Stimulated activated CD8-positive, alpha-beta memory T cell treated with anti-CD3 and anti-CD28 coated beads, Interleukin-12 subunit alpha, Interleukin-12 subunit beta, amount 100 ng/mL, for 1 hour (primary cell): ENCODE data around the gene EDC4.
A peak's percentile ranks its signal among the peaks of the same experiment; 100 is the strongest.
"Not testable (repeated sequence)": the region's sequence is repeated elsewhere in the genome, so short reads cannot be mapped to it uniquely, and the experiment has no call there.

Source experiments
- DNase-seq: peaks from one replicate; pipeline ENCODE4 v3.0.0-alpha.2; 2020; ENCODE audit warnings: low read depth

Gene EDC4, protein sequence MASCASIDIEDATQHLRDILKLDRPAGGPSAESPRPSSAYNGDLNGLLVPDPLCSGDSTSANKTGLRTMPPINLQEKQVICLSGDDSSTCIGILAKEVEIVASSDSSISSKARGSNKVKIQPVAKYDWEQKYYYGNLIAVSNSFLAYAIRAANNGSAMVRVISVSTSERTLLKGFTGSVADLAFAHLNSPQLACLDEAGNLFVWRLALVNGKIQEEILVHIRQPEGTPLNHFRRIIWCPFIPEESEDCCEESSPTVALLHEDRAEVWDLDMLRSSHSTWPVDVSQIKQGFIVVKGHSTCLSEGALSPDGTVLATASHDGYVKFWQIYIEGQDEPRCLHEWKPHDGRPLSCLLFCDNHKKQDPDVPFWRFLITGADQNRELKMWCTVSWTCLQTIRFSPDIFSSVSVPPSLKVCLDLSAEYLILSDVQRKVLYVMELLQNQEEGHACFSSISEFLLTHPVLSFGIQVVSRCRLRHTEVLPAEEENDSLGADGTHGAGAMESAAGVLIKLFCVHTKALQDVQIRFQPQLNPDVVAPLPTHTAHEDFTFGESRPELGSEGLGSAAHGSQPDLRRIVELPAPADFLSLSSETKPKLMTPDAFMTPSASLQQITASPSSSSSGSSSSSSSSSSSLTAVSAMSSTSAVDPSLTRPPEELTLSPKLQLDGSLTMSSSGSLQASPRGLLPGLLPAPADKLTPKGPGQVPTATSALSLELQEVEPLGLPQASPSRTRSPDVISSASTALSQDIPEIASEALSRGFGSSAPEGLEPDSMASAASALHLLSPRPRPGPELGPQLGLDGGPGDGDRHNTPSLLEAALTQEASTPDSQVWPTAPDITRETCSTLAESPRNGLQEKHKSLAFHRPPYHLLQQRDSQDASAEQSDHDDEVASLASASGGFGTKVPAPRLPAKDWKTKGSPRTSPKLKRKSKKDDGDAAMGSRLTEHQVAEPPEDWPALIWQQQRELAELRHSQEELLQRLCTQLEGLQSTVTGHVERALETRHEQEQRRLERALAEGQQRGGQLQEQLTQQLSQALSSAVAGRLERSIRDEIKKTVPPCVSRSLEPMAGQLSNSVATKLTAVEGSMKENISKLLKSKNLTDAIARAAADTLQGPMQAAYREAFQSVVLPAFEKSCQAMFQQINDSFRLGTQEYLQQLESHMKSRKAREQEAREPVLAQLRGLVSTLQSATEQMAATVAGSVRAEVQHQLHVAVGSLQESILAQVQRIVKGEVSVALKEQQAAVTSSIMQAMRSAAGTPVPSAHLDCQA (N-terminal part only)

DNA sequence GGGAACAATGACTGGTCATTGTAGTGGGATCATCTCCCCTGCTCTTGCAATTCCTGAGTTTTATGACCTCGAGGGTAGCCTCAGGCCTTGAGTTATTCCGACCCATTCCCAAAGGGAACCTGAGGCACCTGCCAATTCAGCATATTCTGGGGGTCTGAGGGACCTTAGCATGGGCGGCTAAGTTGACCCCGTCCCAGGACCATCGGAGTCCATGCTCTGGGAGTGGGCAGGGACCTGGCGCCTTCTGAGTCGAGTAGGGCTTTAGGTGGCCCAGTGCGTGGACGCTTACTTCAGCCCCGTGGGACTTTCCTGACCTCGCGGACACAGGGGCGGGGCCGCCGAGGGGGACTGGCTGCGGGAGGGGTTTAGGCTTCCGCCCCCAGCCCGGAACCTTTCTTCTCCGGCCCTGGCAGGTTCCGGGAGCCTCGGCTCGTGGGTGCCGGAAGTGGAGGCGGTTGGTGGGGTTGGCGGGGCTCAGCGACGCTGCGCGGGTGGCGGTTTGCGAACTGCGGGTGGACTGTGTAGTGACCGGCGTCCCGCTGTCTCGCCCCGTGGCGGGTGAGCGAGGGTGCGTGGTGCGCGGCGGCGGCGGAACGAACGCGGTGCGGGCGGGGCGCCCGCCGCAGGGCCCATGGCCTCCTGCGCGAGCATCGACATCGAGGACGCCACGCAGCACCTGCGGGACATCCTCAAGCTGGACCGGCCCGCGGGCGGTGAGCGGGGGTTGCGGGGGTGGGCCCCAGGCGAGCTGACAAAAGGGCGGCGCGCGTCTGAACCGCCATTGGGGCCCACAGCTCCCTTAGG is at the start of gene EDC4:
Gene EDC4, plus strand, starts transcription at position 422 of the 804 bp plus-strand sequence. Its CDS starts 210 bp downstream, at position 632.
- peak; percentile 79 for DNase-seq

DNA sequence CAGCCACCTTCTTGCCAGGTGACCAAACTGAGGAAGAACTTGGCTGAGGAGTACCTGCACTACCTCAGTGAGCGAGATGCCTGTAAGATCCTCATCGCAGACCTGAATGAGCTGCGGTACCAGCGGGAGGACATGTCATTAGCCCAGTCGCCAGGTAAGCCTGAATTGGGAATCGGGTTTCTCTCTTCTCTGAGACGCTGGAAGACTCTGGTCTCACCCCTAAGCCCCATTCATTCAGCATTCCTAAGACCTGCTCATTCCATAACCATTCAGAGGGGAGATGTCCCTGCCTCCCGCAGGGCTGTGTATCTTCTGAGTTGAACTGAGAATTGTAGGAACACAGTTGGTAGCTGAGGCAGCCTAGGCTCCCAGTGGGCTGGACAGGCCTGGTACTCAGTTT is 47.7 kb upstream of the EDC4 start:
- DNase-seq, result no peak

DNA sequence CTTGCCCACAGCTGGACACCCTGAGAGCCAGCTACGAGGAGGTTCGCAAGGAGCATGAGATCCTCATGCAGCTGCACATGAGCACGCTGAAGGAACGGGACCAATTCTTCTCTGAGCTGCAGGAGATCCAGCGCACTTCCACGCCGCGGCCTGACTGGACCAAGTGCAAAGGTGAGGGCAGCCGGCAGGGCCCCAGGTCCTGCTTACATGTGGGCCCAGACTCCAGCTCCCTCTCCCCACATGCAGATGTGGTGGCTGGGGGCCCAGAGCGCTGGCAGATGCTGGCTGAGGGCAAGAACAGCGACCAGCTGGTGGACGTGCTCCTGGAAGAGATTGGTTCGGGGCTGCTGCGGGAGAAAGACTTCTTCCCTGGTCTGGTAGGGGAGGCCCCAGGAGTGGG is 46.9 kb upstream of the EDC4 start:
- DNase-seq, result no peak

DNA sequence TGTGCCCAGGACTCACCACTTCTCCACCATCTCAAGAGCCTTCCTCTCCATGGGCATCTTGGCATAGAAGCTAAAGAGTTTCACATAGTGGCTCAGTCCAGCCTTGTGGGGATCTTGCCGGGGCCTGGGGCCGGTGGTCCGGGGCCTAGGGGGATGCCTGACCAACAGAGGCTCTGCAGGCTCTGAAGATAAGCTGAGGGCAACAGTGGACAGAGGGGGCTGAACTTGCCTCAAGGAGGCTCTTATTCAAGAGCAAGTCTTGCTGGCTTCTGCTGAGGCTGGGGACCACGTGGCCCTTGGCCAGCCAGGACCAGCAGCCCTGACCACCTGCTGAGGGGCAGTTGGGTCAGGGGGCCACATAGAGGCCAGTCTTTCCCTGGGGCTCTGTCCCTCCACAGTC is 44.2 kb upstream of the EDC4 start:
- no peak for DNase-seq

DNA sequence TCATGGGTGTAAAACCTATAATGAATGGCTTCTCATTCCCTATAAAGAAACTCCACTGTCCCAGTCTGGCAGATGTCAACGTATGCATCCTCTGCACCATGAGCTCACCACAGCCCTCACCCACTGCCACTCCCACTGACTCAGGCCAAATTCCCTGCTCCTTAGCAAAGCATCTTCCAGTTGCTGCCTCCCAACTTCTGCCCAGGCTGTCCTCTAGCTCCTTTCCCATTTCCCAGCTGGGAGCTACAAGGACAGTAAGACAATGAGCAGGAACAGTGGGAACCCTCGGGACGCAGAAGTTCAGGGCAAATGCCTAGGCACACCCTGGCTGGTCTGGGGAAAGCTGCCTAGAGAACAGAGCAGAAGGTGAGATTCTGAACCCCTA is 39.8 kb upstream of the EDC4 start:
- no peak for DNase-seq

DNA sequence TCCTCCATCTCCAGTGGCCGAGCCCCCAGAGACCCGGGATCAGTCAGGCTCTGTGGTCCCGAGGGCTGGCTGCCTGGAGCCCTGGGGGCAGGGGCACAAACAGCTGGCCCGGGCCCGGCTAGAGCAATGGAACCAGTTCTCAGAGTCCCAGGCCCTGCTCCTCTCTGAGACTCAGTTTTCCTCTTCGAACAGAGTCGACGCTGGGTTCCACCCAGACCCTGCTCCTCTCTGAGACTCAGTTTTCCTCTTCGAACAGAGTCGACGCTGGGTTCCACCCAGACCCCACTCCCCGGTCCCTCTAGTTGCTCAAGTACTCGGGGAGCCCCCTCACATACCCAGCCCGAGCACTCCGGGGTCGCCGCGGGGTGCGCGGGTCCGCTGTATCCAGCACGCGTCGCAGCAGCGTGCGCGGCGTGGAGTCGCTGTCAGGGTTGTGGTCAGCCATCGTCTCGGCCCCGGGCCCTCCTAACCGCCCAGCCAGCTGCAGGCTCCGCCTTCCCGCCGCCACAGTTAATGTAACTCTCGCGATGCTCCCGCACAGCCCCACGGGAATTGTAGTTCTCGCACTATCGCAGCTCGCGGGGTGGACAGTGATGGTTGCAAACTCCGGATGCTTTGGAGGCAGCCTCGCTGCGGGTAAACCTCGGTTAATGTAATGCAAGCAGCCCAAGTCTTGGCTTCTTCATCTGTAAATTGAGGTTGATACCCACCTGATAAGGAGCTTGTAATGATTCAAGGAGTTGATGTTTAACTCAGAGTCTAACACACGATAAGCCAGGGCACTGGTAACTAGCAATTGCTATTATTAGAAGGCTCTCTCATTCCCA is 39.2 kb upstream of the EDC4 start:
- peak; percentile 86 for DNase-seq

DNA sequence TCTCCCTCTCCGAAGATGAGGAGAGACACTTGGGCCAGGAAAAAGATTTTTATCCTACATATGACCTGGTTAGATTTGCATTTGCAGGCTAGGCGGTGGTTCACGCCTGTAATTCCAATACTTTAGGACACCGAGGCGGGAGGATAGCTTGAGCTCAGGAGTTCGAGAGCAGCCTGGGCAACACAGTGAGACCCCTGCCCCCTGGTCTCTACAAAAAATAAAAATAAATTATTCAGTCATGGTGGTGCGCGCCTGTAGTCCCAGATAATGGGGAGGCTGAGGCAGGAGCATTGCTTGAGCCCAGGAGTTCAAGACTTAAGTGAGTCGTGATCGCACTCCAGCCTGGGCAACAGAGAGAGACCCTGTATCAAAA is 38.6 kb upstream of the EDC4 start:
- no peak for DNase-seq

DNA sequence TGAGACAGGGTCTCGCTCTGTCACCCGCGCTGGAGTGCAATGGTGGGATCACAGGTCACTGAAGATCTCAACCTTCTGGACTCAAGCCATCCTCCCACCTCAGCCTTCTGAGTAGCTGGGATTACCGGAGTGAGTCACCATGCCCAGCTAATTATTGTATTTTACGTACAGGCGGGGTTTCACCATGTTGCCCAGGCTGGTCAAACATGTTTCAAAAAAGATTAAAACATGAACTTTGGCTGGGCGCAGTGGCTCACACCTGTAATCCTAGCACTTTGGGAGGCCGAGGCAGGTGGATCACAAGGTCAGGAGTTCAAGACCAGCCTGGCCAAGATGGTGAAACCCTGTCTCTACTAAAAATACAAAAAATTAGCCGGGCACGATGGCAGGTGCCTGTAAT is 35.7 kb upstream of the EDC4 start:
- not testable (repeated sequence) for DNase-seq

DNA sequence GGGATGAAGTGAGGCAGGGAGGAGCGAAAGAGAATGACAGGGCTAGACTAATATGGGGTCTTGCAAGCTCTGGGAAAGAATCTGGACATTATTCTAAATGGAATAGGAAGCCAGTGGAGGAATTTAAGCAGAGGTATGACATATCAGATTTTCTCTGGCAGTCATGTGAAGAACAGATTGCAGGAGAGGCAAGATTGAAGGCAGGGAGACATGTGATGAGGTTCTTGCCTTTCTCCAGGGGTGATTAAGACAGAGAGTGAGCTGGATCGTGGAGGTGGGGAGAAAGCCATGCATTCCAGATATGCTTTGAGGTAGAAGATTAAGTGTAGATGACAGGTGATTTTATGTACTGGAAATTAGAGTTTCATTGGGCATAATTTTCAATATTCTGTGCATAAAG is 35.0 kb upstream of the EDC4 start:
- no peak for DNase-seq

DNA sequence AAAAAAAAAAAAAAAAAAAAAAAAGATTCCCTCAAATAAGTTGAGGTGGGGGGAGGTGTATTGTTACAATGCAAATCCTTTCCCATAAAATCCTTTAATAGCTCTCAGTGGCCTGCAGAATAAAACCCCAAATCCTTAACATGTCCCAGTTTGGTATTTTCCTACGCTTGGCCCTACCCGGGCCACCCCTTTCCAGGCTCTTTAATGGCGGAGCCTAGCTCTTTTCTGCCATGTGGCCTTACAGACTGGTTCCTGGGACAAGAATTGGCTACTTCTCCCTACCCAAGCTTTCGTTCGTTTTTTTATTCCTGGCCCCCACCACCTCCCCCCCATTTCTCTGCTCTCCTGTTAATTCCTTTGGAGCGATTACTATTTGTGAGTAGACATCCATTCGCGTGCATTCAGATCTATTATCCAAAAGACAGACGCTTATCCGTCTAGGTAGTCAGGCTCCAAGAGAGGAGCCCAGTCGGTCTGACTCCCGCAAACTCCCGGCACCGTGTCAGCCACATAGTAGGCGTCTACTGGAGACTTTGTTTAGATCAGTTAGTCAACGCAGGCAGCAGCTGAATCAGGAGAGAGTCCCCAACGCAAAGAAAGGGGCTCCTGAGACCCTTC is 31.5 kb upstream of the EDC4 start:
- DNase-seq, result no peak

DNA sequence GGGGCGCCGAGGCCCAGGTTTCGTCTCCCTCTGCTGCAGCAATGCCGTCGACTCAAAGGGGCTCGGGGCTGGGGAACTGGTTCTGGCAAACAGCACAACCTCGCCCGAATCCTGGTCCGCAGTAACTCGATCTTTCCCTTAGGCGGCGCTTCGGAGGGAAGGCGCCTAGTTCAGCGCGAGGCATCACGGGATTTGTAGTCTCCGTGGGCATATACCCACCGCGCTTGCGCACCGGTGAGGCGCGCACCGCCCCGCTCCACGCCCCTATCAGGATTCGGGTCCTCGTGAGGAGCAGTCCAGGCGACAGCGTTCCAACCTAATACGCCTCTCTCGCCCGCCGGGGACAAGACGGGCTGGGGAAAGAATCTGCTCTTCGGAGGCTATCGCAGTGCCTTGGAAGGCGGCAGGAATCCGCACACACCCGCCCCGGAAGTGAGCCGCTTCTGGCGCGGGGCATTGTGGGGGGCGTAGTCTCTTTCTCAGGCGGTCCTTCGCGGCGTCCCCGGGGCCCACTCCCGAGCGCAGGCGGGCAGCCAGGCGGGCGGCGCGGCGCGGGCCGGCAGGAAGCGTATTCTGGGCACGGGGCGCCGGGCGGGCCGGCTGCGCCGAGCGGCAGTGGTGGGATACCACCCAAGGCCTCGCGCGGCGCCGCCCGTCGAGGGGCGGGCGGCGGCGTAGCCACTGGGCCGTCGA is 30.9 kb upstream of the EDC4 start, which contains the start of gene THAP11:
Gene THAP11, plus strand, starts transcription at position 505 of the 693 bp plus-strand sequence. CDS start 235 bp downstream, outside the sequence.
- DNase-seq, result peak; percentile 90

DNA sequence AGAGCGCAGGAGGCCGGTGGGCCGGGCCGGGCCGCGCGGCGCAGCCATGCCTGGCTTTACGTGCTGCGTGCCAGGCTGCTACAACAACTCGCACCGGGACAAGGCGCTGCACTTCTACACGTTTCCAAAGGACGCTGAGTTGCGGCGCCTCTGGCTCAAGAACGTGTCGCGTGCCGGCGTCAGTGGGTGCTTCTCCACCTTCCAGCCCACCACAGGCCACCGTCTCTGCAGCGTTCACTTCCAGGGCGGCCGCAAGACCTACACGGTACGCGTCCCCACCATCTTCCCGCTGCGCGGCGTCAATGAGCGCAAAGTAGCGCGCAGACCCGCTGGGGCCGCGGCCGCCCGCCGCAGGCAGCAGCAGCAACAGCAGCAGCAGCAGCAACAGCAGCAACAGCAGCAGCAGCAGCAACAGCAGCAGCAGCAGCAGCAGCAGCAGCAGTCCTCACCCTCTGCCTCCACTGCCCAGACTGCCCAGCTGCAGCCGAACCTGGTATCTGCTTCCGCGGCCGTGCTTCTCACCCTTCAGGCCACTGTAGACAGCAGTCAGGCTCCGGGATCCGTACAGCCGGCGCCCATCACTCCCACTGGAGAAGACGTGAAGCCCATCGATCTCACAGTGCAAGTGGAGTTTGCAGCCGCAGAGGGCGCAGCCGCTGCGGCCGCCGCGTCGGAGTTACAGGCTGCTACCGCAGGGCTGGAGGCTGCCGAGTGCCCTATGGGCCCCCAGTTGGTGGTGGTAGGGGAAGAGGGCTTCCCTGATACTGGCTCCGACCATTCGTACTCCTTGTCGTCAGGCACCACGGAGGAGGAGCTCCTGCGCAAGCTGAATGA is 30.1 kb upstream of the EDC4 start:
- DNase-seq, result peak; percentile 30

DNA sequence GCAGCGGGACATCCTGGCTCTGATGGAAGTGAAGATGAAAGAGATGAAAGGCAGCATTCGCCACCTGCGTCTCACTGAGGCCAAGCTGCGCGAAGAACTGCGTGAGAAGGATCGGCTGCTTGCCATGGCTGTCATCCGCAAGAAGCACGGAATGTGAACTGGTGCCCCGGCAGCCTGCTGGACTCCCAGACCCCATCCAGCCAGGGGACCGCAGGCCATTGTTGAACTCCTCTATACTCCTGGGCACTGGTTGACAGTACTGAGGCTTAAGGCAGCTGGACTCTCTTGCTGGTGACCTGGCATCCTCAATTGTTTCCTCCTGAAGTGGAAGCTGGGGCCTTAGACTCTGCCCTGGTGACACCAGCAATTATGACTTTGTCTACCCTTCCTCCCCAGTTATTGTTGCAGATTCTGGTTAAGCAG is 29.5 kb upstream of the EDC4 start:
- DNase-seq, result no peak

DNA sequence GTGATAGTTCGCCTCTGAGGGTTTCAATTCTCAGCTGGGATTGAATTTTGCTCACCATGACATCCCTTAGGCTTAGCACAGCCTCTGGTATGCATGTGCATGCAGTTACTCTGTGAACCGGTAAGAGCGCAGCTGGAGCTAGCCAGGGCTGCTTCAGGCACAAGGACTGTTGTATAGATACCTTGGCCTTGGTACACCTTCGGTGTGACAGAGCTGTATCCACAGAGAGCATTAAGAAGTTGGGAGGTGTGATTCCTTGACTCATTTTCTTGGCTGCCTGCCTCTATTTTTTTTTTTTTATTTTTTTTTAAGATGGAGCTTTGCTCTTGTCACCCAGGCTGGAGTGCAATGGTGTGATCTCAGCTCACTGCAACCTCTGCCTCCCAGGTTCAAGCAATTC is 28.4 kb upstream of the EDC4 start:
- no peak for DNase-seq

DNA sequence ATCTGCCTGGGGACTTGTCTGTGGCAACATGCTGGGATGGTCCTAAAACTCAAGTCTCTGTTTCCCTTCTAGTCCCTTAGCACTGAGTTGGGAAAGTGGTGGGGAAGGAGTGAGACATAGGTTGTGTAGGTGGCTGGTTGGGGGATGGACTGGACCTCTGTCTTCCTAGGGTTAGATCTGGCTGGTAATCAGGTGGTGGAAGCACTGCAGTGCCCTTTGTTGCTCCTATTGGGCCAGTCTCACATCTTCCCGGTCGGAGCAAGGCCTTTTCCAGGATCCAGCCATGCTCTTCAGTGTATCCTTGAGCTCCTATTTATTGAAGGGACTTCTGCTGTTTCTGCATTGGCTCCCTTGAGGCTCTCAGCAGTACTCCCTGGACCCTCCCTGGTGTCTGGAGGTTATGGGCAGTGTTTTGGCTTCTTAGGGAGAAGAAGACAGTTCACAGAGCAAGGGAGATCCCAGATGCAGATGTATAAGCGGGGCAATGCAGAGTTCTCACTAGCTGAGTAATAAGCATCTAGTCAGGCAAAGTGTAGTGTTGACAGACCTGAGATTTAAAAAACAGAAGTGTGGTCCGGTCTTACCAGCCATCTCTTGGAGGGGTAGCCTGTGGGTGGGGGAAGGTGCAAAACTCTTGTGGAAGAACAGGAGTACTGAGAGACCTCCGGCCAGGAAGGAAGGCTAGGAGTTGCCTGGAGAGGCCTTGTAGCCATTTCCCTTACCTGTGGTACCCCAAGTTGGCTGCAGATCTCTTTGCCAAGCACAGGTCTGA is 27.4 kb upstream of the EDC4 start:
- DNase-seq, result no peak

DNA sequence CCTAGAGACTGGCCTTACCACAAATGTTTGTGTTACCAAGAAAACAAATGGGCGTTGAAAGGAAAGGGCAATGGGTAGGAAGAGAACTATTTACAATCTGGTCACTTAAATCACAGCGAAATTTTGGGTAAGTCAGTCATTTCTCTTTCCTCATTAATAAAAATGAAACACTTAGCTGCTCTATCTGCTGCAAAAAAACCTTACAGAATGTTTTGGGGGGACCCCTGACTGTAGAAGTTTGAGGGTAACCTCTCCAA is 26.9 kb upstream of the EDC4 start:
- no peak for DNase-seq

DNA sequence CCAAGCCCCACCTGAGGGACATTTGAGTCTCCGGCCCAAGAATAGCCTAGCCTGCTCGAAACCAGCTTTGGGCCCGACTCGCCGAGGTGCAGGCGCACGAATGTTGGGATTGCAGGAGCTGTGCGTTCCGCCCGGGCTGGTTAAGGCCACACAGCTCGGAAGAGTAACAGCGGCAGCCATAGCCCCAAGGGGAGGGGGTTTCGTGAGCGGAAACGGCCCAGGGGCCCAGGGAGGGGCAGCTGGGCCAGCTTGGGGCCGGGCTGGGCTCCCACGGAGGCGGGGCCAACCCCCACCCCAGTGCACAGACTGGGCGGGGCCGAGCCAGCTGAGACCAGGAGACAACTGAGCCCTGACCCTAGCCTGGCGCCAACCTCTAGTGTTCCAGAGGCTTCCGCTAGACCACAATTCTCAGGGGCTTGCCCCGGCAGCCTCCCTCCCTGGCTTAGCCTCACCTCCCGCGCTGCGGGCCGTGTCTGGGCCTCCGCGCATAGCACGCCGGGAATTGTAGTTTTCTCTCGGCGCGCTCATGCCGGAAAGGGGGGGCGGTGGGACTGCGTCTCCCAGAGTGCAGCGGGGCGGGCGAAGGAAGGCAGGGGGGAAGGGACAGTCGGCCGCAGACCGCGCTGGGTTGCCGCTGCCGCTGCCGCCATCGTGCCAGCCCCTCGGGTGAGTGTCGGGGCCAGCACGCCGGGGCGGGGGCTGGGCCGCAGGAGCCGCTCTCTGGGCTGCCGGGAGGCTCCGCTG is 26.4 kb upstream of the EDC4 start, which contains the start of gene NUTF2:
Gene NUTF2, plus strand, starts transcription at position 614 of the 744 bp plus-strand sequence. CDS start 18,198 bp downstream, outside the sequence.
- DNase-seq, result peak; percentile 90
